Measurements from ENCODE around the gene SORCS1. TPM values are rescaled to one million over a fixed set of nuclear protein-coding genes. Genes with fewer than 3 reads are reported as not detected.

The SORCS1 gene
- total RNA-seq, 1 experiment from 2014 or later = 1.7 TPM

DNA sequence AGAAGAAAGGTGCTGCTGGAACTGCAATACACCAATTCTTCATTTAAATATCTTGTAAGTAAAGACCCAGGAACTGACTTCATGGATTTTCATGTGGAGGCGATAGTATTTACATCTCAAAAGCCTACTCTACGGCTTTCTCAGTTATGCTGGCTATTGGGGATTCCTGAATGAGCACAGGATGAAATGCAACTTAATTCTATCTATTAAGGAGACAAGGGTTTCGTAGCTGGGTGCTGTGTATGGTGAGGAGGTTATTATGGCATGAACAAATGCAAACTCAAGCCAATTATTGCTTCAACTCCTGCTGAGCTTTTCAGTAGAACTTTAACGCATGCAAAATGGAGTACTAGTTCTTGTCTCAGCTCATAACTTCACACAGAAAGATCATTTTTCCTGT, 251.2 kb downstream of the SORCS1 start:
- no peak overlapping the region for H2BK12ac ChIP-seq (ENCODE audit: insufficient read length, low read depth, low read length)
- no peak overlapping the region for H3K23ac ChIP-seq (ENCODE audit: insufficient read length, low read depth, low read length)
- no peak overlapping the region for H2AFZ ChIP-seq (ENCODE audit: low read length)
- H3K27ac ChIP-seq (ENCODE audit: insufficient read length, low read depth, low read length) = peak overlapping the region; percentile 41
- Mint-ChIP-seq H3K27me3 (ENCODE audit: low read depth) (peaks cover 16% of the 10 kb centered on the region), H3K36me3 (ENCODE audit: insufficient read depth in 1 of 3, low read depth in 3 of 3) (no peaks in the 10 kb centered on the region; a peak in 1 of 7 replicates), H3K27ac (peak overlapping the region; percentile 17 to 93 (median 92); a peak in 6 of 7 replicates), H3K4me3 (peak overlapping the region in 1 of 2 experiments; percentile 58; a peak in 4 of 5 replicates), H3K4me1 (peaks cover 59 to 67% of the 10 kb centered on the region in 2 experiments), H3K9me3 (no peaks in the 10 kb centered on the region)
- H3K4ac ChIP-seq (ENCODE audit: low read depth, low read length) = no peak overlapping the region
- no peak overlapping the region for H4K91ac ChIP-seq (ENCODE audit: insufficient read length, low read depth, low read length)
- H4K20me1 ChIP-seq (ENCODE audit: control insufficient read depth, insufficient read depth, insufficient read length) = no peaks in the 10 kb centered on the region
- no peak overlapping the region for H3K14ac ChIP-seq (ENCODE audit: insufficient read depth, low read length)
- H3K23me2 ChIP-seq (ENCODE audit: insufficient read length, low read depth, low read length, poor library complexity, severe bottlenecking) = no peaks in the 10 kb centered on the region
- no peak overlapping the region for H2BK5ac ChIP-seq (ENCODE audit: insufficient read length, low read length)
- H3T11ph ChIP-seq (ENCODE audit: low read length) = no peak overlapping the region
- H3K9me3 ChIP-seq (ENCODE audit: control insufficient read depth, low read depth, low read length) = no peaks in the 10 kb centered on the region
- H3K18ac ChIP-seq (ENCODE audit: insufficient read length, low read depth, low read length) = no peak overlapping the region
- DNase-seq = no peak
- no CpG with 5 or more reads among the region's 4 CpGs for WGBS (ENCODE audit: extremely low coverage, insufficient read length, low lambda C conversion rate)
- no peaks in the 10 kb centered on the region for H3K27me3 ChIP-seq (ENCODE audit: insufficient read depth, low read length)
- TF ChIP-seq CTCF (conservative IDR thresholded peaks at IDR 0.05) = no peak
- no peak overlapping the region for H4K8ac ChIP-seq (replicated peaks; ENCODE audit: insufficient read length, low read depth, low read length)
- H2AK5ac ChIP-seq (ENCODE audit: insufficient read length, low read length) = no peak overlapping the region
- H3K4me1 ChIP-seq (ENCODE audit: insufficient read depth, low read length) = peaks cover 21% of the 10 kb centered on the region
- H2BK120ac ChIP-seq (ENCODE audit: low read depth, low read length, poor library complexity, severe bottlenecking) = no peak overlapping the region
- no peak overlapping the region for H2BK20ac ChIP-seq (ENCODE audit: low read depth, low read length, poor library complexity, severe bottlenecking)
- H3K9ac ChIP-seq (ENCODE audit: extremely low read depth, insufficient read length, low read length) = no peak overlapping the region
- H3K79me2 ChIP-seq (ENCODE audit: insufficient read depth, low read length) = no peaks in the 10 kb centered on the region
- H3K56ac ChIP-seq (ENCODE audit: insufficient read length, low read depth, low read length) = no peak overlapping the region
- no peak overlapping the region for H2BK15ac ChIP-seq (ENCODE audit: low read depth, low read length)
- peak overlapping the region; percentile 36 for H3K4me2 ChIP-seq (ENCODE audit: insufficient read depth, insufficient read length, low read length)
- H3K79me1 ChIP-seq (ENCODE audit: insufficient read depth, low read depth, low read length, poor library complexity, severe bottlenecking) = no peaks in the 10 kb centered on the region
- H4K5ac ChIP-seq (ENCODE audit: insufficient read length, low read depth, low read length) = no peak overlapping the region

Measured in H9 (cell line).